GM21786 (cell line): Measurements from ENCODE around the gene ZNF587.
A peak's percentile ranks its signal among the peaks of the same experiment; 100 is the strongest.
"Not testable (repeated sequence)": the region's sequence is repeated elsewhere in the genome, so short reads cannot be mapped to it uniquely, and the experiment has no call there.

Experiments used
- ATAC-seq: cut with Tn5 transposase; IDR thresholded peaks from one replicate; pipeline ENCODE4 v1.9.1; 2021; ENCODE audit not compliant: unreplicated experiment

ZNF587 gene

DNA sequence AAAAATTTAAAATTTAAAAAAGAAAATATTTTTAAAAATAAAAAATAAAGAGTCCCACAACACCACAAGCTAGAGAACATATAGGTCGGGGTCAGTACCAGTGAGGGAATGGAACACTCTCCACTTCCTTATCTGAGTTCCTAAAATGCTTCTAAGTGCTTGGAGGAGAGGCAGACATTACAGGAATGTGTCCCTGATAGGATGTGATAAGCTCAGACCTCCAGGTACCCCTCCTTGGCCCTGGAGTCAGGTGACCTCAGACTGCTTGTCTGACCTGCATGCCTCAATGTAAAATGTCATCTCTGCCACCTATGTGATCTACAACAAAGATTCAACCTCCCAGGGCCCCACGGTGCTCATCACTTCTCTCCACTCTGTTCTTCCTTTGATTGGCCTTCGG is 36.4 kb downstream of the ZNF587 start:
- no peak for ATAC-seq

DNA sequence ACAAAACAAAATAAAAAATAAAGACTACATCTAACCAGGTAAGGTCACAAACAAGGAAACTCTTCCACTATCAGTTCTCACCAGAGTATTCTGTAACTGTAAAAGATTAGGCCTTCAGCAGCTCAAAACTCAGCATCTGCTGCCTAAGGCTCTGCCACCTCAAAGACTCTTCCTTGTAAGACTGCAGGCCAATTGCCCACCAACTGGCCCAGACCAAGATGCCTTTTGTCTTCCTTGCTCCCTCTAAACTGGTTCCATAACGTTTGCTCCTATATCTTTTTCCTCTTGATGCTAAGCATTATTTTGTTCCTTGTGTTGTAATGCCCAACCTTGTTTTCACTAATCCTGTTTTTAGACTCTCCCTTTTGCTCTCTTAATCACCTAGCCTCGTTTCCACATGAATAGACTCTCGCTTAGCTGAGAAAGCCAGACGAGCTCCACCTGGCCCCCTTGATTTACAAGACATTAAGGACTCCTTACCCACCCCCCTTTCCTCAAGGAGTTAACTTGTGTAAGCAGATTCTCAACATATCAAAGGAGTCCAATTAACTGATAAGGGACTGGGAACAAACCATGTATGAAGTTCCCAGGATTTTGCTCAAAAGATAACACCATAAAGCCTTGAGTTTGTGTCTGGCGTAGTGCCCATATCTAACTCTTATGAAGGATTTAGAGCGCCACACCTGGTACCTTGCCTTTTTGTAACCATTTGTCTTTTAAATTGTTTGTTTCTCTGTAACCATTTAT is 37.7 kb downstream of the ZNF587 start:
- ATAC-seq, result no peak

DNA sequence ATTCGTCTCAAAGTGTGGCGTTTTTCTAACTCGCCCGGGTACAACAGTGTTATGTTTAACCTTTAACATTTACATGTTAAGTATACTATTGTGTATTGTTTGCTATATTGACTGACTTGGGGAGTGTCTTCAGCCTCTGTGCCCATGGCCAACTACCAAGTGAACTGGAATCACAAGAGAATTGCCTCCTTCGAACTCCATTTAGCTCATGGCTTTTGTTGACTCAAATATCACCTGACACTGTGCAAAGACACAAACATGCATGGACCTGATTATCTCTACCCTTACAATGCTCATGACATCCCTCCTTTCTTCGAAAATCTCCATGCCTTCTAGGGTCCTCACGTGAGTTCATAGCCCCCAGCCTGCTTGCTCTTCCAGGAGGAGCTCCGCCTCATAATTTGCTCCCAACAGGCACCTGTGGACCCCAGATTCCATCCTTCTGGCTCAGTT is 38.5 kb downstream of the ZNF587 start:
- ATAC-seq, result no peak

DNA sequence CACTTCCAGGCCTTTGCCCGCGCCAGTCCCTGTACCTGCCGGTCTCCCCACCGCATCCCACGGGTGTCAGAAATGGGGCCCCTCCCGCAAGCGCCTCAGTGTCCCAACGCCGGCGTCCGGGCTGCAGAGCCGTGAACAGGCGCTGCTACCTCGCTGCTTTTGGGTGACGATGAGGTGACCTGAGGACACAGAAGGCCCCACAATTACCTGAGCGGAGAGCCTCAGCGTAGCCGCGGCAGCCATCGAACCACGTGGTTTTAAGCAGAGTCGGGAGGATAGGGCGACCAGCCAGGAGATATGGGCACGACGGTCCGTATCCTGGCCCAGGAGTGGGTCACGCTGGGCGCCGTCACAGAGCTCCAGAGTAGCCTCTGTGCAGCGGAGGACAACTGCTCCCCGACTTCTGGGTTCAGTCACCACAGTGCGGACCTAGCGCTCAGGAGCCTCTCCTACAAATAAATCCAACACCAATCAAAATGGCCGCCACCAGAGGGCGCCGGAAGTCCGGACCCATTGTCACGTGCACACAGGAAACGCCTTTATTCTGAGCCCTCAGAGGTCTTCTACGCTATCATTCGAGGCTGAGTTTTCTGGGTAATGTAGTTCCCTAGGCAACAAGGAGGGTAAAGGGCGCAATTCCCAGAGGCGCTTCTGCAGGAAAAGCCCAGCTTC is 39.0 kb downstream of the ZNF587 start, which contains the start of gene ZNF814:
ZNF814 (minus strand) TSS at position 478 of the 672 bp plus-strand sequence; CDS start at position 243, 235 bp downstream.
- peak; percentile 91 for ATAC-seq

DNA sequence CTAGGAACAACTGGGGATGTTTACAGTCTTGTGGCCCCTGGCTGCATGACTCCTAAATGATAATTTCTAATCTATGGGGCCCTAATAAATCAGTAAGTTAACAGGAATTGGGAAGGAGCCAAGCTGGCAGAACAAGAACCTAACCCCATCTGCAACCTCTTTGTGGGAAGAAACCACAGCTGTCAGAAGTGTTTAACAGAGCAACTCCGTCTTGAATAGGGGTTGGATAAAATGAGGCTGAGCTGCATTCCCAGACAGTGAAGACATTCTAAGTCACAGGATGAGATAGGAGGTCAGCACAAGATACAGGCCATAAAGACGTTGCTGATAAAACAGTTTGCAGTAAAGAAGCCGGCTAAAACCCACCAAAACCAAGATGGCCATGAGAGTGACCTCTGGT is 41.0 kb downstream of the ZNF587 start:
- not testable (repeated sequence) for ATAC-seq

DNA sequence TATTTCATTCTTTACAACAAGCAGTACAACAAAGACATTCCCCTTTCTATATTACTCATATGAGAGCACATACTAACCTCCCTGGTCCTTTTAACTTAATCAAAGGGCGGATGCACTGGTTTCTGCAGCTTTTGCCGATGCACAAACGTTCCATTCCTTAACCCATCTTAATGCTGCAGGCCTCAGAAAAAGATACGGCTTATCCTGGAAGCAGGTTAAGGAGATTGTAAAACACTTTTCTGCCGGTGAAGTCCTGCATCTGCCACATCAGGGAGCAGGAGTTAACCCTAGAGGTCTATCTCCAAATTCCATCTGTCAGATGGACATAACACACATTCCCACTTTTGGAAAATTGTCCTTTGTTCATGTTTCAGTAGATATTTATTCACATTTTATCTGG is 50.7 kb downstream of the ZNF587 start:
- no peak for ATAC-seq

DNA sequence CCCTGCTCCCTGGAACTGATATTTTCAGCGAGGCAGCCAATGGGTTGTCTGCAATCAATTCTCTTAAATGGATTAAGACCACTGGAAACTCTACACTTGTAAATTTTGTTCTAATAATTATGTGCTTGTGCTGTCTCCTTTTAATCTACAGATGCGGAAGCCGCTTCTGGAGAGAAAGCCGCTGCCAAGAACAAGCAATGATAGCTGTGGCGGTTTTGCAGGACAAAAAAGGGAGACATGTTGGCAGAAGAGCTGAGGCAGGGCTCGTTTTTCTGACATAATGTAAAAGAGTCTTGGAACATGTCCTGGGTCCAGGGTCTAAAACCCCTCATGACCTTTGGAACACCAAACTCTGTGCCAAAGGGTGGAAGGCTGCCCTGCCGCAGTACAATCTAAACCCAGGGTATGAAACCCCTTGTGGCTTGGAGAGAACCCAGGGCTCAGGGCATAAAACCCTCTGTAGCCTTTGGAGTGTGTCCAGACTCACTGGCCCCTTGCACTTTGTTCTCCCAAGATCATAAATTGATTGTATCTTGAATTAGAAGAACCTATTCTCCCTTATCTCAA is 54.0 kb downstream of the ZNF587 start:
- no peak for ATAC-seq

DNA sequence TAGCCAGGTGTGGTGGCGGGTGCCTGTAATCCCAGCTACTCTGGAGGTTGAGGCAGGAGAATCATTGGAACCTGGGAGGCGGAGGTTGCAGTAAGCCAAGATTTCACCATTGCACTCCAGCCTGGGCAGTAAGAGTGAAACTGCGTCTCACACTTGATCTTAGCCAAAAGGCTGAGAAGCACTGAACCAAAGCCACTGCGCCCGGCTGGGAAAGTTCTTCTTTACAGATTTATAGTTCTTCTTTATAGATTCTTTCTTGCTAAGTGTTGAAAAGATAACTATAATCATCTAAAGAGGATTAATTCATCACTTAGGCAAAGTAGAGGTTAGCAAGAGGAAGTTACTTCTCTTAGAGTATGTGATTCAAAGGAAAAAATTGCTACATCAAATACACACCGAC is 55.6 kb downstream of the ZNF587 start:
- ATAC-seq, result no peak

DNA sequence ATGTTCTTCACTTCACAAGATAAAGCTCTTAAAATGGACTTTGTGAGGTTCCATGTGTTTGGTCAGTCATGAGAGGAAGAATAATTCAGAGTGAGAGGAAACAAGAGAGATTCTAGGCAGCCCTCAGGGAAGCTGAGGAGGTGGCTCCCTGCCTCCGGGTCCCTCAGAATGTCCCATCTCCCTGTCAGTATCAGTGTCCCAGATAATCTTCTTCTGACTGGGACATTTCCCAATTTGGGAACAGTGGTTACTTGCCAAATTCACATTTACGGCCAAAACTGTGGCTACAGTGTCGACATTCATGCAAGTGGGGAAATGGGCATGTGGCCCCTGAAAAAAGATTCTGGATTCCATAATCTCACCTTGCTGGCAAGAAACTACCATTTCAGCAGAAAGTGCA is 57.7 kb downstream of the ZNF587 start:
- ATAC-seq, result no peak

DNA sequence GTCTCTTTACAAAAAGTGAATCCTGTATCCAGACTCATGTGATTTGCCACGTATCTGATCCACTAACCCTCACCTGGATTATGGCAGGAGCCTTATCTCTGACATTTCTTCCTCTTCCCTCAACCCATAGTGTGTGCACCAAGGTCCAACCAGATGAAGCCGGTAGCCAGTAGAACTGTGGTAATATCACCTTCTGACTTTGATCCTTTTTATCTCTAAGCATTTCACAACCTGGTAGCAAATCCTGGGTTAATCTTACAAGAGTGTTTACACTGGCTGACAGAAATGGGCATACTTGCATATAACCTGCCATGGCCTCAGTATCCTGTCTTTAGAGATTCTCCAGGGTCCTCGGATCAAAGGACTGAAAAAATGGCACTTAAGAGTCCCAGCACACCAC is 64.9 kb downstream of the ZNF587 start:
- ATAC-seq, result no peak
